Central memory CD8-positive, alpha-beta T cell (primary cell): Measurements from ENCODE around the gene NTSR2.

ENCODE experiments used
- ATAC-seq: fragments of 150-1000 bp; cut with Tn5 transposase; replicated peaks from 2 replicates; pipeline ENCODE4 v1.10.0; 2022; ENCODE audit warnings: mild to moderate bottlenecking, moderate FRiP score, moderate number of reproducible peaks; ENCODE audit not compliant: poor library complexity, severe bottlenecking; ENCODE audit errors: extremely low read depth
- DNase-seq, 2 donors: peaks; one replicate each; pipeline ENCODE4 v3.0.0; 2021; ENCODE audit warnings: low spot score in 2 of 2
- H3K27ac Mint-ChIP-seq: one replicate; pipeline ENCODE4 v1.8.0; 2022; ENCODE audit warnings: low read depth, mild to moderate bottlenecking, moderate library complexity, mixed read lengths
- H3K27me3 Mint-ChIP-seq: one replicate; pipeline ENCODE4 v1.8.0; 2022; ENCODE audit warnings: mixed read lengths
- H3K36me3 Mint-ChIP-seq: one replicate; pipeline ENCODE4 v1.8.0; 2022; ENCODE audit warnings: mild to moderate bottlenecking, moderate library complexity, mixed read lengths; ENCODE audit not compliant: insufficient read depth
- H3K4me1 Mint-ChIP-seq: one replicate; pipeline ENCODE4 v1.8.0; 2022; ENCODE audit warnings: mixed read lengths
- H3K4me3 Mint-ChIP-seq: one replicate; pipeline ENCODE4 v1.8.0; 2022; ENCODE audit warnings: mild to moderate bottlenecking, moderate library complexity, mixed read lengths
- H3K9me3 Mint-ChIP-seq: one replicate; pipeline ENCODE4 v1.8.0; 2022; ENCODE audit warnings: mixed read lengths

The NTSR2 gene

DNA sequence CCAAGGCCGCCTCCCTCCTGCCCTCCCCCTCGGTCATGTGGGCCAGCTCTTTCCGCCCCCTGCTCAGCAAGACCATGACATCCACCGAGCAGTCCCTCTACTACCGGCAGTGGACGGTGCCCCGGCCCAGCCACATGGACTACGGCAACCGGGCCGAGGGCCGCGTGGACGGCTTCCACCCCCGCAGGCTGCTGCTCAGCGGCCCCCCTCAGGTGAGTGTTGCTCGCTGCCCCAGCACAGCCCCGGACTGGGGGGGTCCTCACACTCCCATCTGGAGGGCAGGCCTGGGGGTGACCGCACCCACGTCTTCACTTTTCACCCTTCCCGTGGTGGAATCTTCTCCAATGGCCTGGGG lies 51.3 kb downstream of the NTSR2 start:
- no peak overlapping the region for H3K4me3 Mint-ChIP-seq
- no peak for DNase-seq
- H3K27me3 Mint-ChIP-seq = no peaks in the 10 kb centered on the region
- no peak for ATAC-seq
- peak overlapping the region; percentile 78 for H3K27ac Mint-ChIP-seq
- H3K36me3 Mint-ChIP-seq = peaks cover 2% of the 10 kb centered on the region
- no peaks in the 10 kb centered on the region for H3K4me1 Mint-ChIP-seq
- H3K9me3 Mint-ChIP-seq = no peaks in the 10 kb centered on the region

DNA sequence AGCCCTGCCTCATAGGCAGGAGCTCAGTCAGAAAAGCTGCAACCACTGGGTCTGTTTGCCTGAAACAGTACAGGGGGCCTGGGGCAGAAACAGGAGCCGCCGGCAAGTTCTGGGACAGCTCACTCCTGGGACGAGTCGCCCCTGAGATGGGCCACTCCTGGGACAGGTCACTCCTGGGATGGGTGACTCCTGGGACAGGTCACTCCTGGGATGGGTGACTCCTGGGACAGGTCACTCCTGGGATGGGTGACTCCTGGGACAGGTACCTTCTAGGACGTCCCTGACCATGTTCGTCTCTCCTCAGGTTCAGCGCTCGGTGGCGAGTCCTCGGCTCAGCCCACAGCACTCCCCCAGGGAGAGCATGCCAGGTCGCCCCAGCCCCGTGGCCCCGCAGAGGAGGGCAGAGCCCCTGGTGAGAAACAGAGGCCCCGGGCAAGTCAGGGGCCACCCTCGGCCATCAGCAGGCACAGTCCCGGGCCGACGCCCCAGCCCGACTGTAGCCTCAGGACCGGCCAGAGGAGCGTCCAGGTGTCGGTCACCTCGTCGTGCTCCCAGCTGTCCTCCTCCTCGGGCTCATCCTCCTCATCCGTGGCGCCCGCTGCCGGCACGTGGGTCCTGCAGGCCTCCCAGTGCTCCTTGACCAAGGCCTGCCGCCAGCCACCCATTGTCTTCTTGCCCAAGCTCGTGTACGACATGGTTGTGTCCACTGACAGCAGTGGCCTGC lies 51.8 kb downstream of the NTSR2 start:
- ATAC-seq (peak; percentile 14), DNase-seq (no peak)
- Mint-ChIP-seq H3K9me3 (no peaks in the 10 kb centered on the region), H3K4me3 (no peak overlapping the region), H3K27ac (peak overlapping the region; percentile 78), H3K36me3 (peaks cover 2% of the 10 kb centered on the region), H3K4me1 (no peaks in the 10 kb centered on the region), H3K27me3 (no peaks in the 10 kb centered on the region)

DNA sequence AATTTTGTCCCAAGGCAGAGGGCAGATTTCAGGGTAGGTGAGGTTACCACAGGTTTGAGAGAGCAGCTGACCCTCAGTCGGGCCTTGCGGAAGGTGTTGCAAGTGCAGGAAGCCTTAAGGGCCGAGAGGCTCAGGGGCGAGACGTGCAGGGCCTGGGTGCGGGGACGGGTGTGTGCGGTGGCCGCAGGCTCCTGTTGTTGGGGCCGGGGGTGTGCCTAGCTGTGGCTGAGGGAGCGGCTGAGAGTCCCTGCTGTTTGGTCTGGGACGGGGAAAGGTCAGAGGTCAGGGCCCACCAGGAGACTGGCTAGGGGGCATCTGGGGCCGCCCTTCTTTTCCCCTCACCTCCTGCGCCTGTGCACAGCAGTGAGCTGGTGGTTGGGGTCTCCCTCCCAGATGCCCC lies 52.5 kb downstream of the NTSR2 start:
- no peaks in the 10 kb centered on the region for H3K9me3 Mint-ChIP-seq
- H3K27me3 Mint-ChIP-seq = no peaks in the 10 kb centered on the region
- DNase-seq = no peak
- no peaks in the 10 kb centered on the region for H3K4me1 Mint-ChIP-seq
- no peak overlapping the region for H3K4me3 Mint-ChIP-seq
- no peak for ATAC-seq
- no peak overlapping the region for H3K27ac Mint-ChIP-seq
- peaks cover 2% of the 10 kb centered on the region for H3K36me3 Mint-ChIP-seq

DNA sequence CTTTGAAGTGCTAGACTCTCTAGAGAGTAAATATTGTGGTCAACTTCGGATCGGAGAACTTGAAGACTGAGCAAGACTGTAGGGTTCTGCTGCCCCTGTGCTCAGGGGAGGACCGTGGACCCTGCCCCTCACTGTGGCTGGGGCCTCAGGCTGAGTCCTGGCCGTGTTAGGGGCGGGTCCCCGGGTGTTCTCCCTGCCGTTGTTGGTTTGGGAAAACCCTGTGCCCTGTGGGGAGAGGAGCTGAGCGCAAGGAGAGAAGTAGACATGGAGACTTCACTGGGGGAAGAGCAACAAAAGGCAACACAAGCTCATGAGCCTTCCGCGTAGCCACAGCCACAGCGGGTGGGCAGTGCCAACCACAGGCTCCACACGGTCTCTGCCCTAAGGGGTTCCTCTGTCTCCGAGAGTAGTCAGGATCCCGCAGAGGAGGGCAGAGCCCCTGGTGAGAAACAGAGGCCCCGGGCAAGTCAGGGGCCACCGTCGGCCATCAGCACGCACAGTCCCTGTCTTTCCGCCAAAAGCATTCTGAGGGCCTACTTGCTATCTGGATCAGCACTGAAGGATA lies 53.1 kb downstream of the NTSR2 start:
- ATAC-seq (no peak), DNase-seq (no peak)
- Mint-ChIP-seq H3K27me3 (no peaks in the 10 kb centered on the region), H3K4me1 (no peaks in the 10 kb centered on the region), H3K9me3 (no peaks in the 10 kb centered on the region), H3K4me3 (no peak overlapping the region), H3K36me3 (peaks cover 2% of the 10 kb centered on the region), H3K27ac (no peak overlapping the region)

DNA sequence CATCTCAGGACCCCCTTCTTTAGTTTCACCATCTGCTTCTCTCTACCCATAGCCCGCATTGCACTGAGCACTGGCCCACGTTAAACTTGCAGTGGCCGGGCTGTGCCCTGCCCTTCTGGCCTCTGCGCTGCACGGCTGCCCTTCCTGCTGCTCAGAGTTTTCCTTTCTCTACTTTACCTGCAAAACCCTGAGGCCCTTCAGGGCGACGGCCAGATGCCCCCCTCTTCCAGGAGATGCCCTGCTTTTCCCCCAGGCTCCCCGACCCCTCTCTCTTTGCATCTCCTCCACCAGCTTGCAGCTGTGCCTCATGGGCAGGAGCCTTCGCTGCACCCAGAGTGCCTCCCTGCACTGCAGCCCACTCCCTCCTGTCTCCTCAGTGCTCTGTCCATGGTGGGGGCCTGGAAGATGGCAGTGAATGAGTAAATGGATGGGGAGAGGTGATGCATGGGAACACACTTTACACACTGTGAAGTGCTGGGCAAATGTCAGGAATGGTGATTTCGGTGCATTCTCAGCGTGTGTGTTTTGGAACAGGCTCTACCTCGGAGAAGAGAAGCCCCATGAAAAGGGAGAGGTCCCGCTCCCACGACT lies 53.8 kb downstream of the NTSR2 start:
- no peaks in the 10 kb centered on the region for H3K4me1 Mint-ChIP-seq
- no peak for ATAC-seq
- no peak overlapping the region for H3K27ac Mint-ChIP-seq
- peaks cover 2% of the 10 kb centered on the region for H3K36me3 Mint-ChIP-seq
- H3K4me3 Mint-ChIP-seq = no peak overlapping the region
- no peaks in the 10 kb centered on the region for H3K27me3 Mint-ChIP-seq
- H3K9me3 Mint-ChIP-seq = no peaks in the 10 kb centered on the region
- no peak for DNase-seq

DNA sequence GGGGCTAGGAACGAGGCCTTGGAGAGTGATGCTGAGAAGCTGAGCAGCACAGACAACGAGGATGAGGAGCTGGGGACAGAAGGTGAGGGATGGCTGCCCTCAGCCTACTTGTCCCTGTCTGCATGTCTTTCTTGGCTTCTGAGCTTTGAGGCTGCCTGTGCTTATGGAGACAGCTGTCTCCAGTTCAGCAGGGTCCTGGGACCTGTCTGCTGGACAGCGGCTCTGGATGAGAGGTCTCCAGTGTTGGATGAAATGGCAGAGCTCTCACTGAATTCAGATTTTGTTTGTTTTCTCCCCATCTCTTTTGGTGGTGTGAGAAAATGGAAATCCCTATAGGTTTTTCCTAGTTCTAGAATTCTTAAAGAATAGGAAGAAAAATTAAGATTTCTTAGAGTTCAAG lies 54.8 kb downstream of the NTSR2 start:
- DNase-seq = no peak
- H3K4me1 Mint-ChIP-seq = no peaks in the 10 kb centered on the region
- H3K36me3 Mint-ChIP-seq = peaks cover 2% of the 10 kb centered on the region
- H3K9me3 Mint-ChIP-seq = no peaks in the 10 kb centered on the region
- no peak overlapping the region for H3K4me3 Mint-ChIP-seq
- no peak overlapping the region for H3K27ac Mint-ChIP-seq
- no peak for ATAC-seq
- H3K27me3 Mint-ChIP-seq = no peaks in the 10 kb centered on the region

DNA sequence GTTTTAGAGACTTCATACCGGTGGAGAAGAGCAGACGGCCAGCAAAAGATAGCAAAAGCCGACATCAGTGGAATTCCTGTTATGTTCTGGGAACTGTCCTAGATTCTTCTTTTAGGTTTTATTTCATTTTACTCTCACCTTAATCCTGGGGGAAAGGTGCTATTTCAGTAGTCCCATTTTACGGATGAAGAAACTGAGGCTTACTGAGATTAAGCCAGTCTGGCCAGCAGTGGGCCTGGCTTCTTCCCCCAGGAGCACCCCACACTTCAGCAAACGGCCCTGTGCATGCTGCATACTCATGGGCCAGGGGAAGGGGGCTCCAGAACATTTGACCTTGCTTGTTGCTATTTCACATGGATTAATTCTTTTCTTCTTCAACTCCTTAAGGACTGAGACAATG lies 56.7 kb downstream of the NTSR2 start:
- Mint-ChIP-seq H3K4me3 (no peak overlapping the region), H3K4me1 (no peaks in the 10 kb centered on the region), H3K36me3 (peaks cover 2% of the 10 kb centered on the region), H3K27ac (no peak overlapping the region), H3K27me3 (no peaks in the 10 kb centered on the region), H3K9me3 (no peaks in the 10 kb centered on the region)
- DNase-seq (no peak), ATAC-seq (no peak)

DNA sequence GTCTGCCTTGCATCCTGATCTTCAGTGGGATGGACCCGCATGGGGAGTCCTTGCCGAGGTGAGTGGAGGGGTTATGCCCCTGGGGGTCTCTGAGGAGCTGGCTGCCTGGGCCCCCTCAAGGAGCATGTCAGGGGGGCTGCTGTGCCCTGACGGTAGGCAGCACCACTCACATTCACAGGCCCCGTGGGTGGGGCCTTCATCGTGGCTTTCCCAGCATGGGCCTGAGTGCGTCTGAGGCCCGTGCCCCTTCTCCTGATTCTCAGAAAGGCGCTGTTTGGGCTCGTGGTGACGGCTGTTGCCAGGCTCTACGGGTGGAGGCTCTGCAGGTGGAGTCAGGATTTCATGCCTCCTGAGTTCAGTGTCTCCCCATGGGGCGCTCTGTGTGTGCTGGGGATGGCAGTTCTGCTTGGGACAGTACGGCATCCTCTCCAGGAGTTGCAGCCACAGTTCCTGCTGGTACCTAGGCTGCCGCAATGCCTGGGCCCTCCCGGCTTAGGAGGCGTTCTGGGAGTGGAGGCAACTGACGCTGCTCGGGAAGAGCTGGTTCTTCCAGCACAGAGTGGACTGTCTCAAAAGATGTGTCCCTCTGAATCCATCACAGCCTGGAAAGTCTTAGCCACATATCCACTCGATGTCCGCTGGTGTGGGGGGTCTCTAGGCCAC lies 57.3 kb downstream of the NTSR2 start:
- Mint-ChIP-seq H3K4me1 (no peaks in the 10 kb centered on the region), H3K36me3 (peaks cover 2% of the 10 kb centered on the region), H3K27me3 (no peaks in the 10 kb centered on the region), H3K27ac (no peak overlapping the region), H3K4me3 (no peak overlapping the region), H3K9me3 (no peaks in the 10 kb centered on the region)
- DNase-seq (no peak), ATAC-seq (no peak)

DNA sequence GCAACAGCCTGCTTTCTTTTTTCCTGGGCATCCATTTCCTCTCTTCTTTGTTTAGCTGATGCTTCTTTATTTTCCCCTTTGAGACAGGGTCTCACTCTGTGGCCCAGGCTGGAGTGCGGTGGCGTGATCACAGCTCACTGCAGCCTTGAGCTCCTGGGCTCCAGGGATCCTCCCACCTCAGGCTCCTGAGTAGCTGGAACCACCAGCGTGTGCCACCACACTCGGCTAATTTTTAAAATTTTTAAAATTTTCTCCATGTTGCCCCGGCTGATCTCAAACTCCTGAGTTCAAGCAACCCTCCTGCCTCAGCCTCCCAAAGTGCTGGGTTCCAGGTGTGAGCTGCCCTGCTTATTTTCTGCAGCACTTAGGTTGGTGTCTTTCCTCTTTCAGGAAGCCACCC lies 58.7 kb downstream of the NTSR2 start:
- Mint-ChIP-seq H3K9me3 (no peaks in the 10 kb centered on the region), H3K4me3 (no peak overlapping the region), H3K4me1 (no peaks in the 10 kb centered on the region), H3K36me3 (peaks cover 2% of the 10 kb centered on the region), H3K27me3 (no peaks in the 10 kb centered on the region), H3K27ac (no peak overlapping the region)
- DNase-seq = no peak
- ATAC-seq = no peak

DNA sequence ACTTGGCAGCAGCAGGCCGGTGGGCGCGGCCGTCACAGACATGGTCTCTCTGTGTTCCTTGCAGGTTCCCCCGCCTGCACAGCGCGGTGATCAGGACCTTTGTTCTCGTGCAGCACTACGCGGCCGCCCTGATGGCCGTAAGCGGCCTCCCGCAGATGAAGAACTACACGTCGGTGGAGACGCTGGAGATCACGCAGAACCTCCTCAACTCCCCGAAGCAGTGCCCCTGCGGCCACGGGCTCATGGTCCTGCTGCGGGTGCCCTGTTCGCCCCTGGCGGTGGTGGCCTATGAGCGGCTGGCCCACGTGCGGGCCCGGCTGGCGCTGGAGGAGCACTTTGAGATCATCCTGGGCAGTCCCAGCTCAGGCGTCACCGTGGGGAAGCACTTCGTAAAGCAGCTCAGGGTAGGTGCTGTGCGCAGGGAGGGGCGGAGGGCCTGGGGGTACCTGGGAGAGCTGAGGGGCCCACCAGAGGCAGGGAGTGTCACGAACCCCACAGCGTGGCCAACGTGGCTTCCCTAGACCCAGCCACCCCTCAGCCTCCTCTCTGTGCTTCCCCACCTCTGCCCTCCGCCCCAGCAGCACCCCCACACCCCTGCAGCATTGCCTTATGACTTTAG lies 59.3 kb downstream of the NTSR2 start:
- no peak for DNase-seq
- Mint-ChIP-seq H3K4me1 (no peaks in the 10 kb centered on the region), H3K27me3 (no peaks in the 10 kb centered on the region), H3K4me3 (no peak overlapping the region), H3K9me3 (no peaks in the 10 kb centered on the region), H3K36me3 (peaks cover 2% of the 10 kb centered on the region), H3K27ac (no peak overlapping the region)
- no peak for ATAC-seq
